DMS79 treated with DMSO at 0.1 percent for 48 hours (cell line): ENCODE data around the gene DISC1.
"Not testable (repeated sequence)": the region's sequence is repeated elsewhere in the genome, so short reads cannot be mapped to it uniquely, and the experiment has no call there.

Source experiments
- DNase-seq: peaks from one replicate; lab custom pipeline; 2025; lab: John Stamatoyannopoulos, UW

Gene DISC1

GRCh38 chr1:231606712-231607111 lies 19.9 kb upstream of the DISC1 start:
- no peak for DNase-seq

DNA sequence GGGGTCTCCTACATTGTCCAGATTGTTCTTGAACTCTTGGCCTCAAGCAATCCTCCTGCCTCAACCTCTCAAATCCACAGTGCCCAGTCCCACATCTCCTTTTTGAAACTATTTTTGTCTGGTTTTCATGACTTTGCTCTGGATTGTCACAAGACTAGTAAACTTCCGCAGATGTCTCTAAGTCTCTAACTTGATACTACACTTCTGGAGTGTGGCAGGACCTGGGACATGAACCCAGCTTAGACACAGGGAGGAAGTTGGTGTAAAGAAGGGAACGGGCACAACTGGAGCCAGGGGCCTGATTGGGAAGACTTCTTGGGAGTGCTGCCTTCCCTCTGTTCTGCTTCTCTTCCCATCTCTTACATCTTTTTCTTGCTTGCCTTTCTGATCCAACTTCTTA lies 16.2 kb upstream of the DISC1 start:
- no peak for DNase-seq

DNA sequence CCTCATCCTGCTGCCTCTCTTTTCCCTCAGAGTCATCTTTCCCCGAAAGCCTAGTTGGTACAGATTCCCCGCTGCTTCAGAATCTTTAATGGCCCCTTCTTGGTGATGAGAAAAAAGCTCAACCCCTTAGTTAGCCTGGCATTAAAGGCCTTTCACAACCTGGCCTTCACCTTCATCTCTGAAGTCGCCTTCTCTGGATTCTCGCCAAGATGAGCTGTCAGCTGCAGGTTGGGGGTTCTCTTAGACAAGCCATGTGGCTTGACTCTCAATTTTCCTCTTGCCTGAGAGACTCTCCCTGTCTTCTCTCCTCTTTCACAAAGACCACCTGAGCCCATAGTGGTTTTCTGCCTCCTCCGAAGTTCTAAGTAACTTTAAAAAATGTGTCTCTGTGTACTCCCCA lies 15.5 kb upstream of the DISC1 start:
- no peak for DNase-seq

- DNase-seq, result no peak
Observed at GRCh38 chr1:231611851-231612250, 14.7 kb upstream of the DISC1 start.

- DNase-seq, result no peak
Observed at GRCh38 chr1:231612393-231613089, 14.0 kb upstream of the DISC1 start.

DNA sequence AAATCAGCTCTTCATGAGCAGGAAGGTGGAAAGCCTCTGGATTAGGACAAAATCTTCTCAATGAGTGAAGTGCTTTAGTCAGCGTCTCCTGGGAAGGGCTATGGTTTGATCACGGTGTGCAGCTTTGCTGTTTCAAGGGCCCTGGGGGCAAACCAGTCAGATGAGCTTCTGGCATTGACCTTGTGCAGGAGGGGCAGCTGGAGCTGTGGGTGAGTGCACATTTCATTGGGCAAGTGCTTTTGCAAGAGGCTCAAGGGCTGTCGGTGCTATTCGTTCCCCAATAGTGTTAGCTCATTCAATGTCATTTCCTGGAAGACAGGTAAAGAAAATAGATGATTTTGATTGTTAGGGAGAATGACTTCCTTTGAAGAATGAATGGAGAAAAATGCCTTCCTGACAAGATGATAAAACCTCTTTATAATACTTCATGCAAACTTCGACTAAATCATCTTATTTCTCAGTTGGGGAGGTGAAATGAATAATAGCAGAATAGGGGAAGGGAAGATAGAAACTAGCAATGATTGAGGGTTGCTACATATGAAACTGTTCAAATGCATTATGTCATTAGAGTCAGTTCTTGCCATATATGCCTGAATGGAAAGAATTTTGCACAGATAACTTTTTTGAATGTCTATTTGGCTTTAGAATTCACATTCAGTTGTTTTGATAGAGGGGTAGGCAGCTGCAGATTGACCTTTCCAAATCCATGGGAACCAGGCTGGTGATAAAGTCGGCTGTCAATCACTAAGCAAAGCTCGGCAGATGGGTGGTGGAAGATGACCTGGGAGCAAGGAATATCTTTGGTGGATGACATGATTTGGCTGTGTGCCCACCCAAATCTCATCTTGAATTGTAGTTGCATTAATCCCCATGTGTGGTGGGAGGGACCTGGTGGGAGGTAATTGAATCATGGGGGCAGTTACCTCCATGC lies 12.9 kb upstream of the DISC1 start:
- peak; percentile 84 for DNase-seq

DNA sequence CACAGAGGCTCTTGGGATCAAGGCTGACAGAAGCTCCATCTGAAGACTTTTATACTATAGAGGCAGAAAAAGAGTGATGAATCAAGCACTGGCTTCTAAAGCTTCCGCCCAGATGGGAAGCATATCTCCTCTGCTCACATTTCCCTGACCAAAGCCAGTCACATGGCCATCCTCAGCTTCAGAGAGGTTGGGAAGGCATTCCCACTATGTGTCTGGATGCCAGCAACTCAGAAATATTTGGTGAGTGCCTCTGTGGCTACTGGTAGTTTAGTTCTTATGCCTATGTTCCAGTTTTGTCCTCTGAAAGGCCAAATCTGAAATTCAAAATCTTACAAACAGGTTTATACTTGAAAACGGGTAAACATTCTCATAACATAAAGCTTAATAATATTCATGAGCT lies 9.9 kb upstream of the DISC1 start:
- no peak for DNase-seq

GRCh38 chr1:231618609-231619256 lies 7.9 kb upstream of the DISC1 start:
- no peak for DNase-seq

DNA sequence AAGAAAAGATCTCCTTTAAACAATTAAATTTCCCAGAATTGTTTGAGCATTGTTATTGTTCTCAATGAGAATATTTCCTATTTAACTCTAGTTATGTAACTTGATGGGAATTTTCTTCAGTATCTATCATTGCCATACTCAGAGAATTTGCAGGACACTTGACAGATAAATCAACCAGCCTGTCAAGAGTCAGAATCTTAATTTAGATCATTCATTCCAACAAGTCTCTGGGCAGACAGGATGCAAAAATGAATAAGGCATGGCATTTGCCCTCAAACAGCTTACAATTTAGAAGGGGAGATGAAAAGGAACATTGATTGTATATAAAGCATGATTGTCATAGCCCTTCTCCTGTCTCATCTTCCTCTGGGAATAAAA lies 7.3 kb upstream of the DISC1 start:
- DNase-seq, result no peak

DNA sequence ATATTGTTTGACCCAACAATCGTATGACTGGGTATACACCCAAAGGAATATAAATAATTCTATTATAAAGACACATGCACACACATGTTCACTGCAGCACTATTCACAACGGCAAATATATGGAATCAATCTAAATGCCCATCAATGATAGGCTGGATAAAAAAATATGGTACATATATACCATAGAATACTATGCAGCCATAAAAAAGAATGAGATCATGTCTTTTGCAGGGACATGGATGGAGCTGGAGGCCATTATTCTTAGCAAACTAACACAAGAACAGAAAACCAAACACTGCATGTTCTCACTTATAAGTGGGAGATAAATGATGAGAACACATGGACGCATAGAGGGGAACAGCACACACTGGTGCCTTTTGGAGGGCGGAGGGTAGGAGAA lies 1.5 kb upstream of the DISC1 start:
- not testable (repeated sequence) for DNase-seq

DNA sequence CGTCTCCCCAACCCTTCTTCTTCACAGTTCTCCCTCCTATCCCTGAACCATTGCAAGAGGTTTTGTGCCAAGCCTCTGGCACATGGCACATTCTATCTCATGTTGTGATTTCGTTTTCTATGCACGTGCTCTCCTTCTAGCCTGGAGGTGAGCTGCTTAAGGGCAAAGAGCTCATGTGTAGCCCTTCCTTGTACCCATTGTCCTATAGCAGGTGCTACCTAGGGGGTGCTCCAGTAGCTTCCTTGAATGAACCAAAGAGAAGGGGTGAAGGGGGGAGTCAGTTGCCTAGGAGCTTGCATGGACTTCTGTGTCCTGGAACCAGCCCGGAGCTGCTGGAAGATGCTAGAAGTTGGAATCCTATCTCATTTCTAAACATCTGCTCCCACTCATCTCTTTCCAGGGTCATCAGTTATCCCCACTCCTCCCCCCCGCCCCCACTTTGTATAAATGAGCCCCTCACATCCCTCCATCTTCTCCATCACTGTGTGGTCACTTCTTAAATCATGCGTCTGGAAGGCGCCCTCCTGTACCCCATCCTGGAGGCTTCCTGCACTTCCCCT lies 535 bp upstream of the DISC1 start:
- DNase-seq, result peak; percentile 47

- DNase-seq, result peak; percentile 10
Observed at GRCh38 chr1:231626951-231627614, 493 bp downstream of the DISC1 start.

DNA sequence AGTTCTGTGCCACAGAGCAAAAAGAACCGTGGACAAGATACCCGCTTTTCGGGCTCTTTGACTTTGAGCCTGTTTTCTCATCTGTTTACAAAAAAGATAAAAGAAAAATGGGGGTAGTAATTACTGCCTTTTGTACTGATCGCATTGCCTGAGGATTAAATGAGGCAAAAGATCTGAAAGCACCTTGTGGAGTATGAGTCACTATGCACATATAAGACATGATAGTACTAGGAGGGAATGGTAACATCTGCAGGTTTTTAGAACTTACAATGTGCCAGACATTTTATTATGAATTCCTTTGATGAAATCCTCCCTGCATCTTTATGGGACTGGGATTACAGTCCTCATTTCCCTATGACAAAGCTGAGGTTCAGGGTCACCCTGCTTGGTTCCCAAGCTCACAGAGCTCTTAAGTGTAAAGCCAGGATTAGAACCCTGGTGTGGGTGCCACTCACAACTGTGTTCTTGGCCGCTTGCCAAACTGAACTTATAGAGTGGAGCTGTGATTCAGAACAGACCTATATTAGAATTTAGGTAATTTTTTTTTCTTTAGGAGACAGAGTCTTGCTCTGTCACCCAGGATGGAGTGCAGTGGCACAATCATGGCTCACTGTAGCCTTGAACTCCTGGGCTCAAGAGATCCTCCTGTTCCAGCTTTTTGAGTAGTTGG lies 1.8 kb downstream of the DISC1 start:
- no peak for DNase-seq

GRCh38 chr1:231629132-231629531 lies 2.5 kb downstream of the DISC1 start:
- no peak for DNase-seq

- no peak for DNase-seq
Observed at GRCh38 chr1:231630558-231631205, 4.1 kb downstream of the DISC1 start.

DNA sequence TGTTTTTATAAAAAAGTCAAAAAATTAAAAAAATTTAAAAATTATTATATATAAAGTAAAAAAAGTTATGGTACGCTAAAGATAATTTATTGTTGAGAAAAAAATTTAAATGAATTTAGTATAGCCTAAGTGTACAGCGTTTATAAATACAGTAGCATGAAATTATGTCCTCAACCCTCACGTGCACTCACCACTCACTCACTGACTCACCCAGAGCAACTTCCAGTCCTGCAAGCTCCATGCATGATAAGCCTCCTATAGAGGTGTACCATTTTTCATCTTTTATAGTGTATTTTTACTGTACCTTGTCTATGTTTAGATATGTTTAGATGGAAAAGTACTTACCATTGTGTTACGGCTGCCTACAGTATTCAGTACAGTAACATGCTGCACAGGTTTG lies 5.1 kb downstream of the DISC1 start:
- DNase-seq, result no peak

DNA sequence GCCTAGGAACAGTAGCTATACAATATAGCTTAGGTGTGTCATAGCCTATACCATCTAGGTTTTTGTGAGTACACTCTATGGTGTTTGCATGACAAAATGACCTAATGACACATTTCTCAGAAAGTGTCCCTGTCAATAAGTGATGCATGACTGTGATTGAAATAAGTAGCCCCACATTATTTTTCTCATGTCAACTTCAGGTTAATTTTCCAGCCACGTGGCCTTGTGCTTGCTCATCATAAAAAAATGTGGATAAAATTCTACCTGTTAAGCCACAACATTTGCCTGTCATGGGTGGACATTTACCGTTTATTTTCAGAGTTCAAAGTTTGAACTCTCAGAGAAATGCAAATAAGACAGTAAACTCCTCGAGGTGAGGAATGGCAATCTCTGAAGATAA lies 5.5 kb downstream of the DISC1 start:
- DNase-seq, result no peak

DNA sequence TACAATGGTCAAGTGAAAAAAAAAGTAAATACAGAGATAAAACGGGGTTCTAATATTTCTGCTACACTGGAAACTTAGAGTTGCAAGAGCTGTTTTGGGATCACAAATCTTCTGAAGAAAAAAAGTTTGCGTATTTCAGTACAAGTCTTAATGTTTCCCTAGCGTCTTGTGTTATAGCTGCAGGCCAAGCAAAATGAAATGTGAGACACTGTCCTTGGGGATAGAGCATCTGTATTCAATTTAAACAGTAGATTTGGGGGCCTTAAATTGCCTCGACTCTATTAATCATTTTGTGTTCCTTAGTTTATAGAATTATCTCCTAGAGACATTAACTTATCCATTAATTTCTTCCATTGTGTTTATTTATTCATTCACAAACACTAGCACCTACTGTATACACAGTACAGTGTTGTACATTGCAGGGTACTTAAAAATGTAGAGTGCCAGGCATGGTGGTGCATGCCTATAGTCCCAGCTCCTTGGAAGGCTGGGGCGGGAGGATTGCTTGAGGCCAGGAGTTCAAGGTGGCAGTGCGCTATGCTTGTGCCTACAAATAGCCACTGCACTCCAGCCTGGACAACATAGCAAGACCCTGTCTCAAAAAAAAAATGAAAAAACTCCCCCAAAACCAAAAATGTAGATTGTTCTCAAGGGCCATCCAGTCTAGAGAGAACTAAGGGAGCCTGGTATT lies 7.9 kb downstream of the DISC1 start:
- DNase-seq, result no peak

- DNase-seq, result no peak
Observed at GRCh38 chr1:231636157-231636556, 9.6 kb downstream of the DISC1 start.

GRCh38 chr1:231636922-231637321 lies 10.3 kb downstream of the DISC1 start:
- not testable (repeated sequence) for DNase-seq
